Mesothelial cell of epicardium (in vitro differentiated cells): ENCODE measurements around the gene APOBEC4. TPM values are rescaled to one million over a fixed set of nuclear protein-coding genes. Genes with fewer than 3 reads are reported as not detected.

Experiments used
- DNase-seq, 2 experiments: peaks; one replicate each; pipeline ENCODE4 v3.0.0; 2021; ENCODE audit warnings: low spot score in 2 of 2; ENCODE audit not compliant: unreplicated experiment in 2 of 2
- H3K27ac Mint-ChIP-seq: 2 replicates; pipeline ENCODE4 v1.8.0; 2021; ENCODE audit warnings: mixed read lengths
- H3K27me3 Mint-ChIP-seq: 2 replicates; pipeline ENCODE4 v1.8.0; 2021; ENCODE audit warnings: low read depth, mixed read lengths
- H3K36me3 Mint-ChIP-seq: 2 replicates; pipeline ENCODE4 v1.8.0; 2021; ENCODE audit warnings: mixed read lengths
- H3K4me1 Mint-ChIP-seq: 2 replicates; pipeline ENCODE4 v1.8.0; 2021; ENCODE audit warnings: mixed read lengths
- H3K4me3 Mint-ChIP-seq: 2 replicates; pipeline ENCODE4 v1.8.0; 2021; ENCODE audit warnings: mild to moderate bottlenecking, moderate library complexity, mixed read lengths
- H3K9me3 Mint-ChIP-seq: 2 replicates; pipeline ENCODE4 v1.8.0; 2021; ENCODE audit warnings: mixed read lengths
- total RNA-seq: library from RNA; stranded (reverse); gene quantifications from 3 replicates; pipeline ENCODE4 v1.2.1, GENCODE V29; 2021
- TF ChIP-seq, protein P1 (sequence below): fragments of 200-600 bp; sonication (generic); IDR thresholded peaks from one replicate; pipeline ENCODE4 v1.5.0; 2021; ENCODE audit warnings: antibody characterized with exemption; ENCODE audit not compliant: unreplicated experiment

Gene APOBEC4
- total RNA-seq, 1 donor from 2014 or later, result not detected

DNA sequence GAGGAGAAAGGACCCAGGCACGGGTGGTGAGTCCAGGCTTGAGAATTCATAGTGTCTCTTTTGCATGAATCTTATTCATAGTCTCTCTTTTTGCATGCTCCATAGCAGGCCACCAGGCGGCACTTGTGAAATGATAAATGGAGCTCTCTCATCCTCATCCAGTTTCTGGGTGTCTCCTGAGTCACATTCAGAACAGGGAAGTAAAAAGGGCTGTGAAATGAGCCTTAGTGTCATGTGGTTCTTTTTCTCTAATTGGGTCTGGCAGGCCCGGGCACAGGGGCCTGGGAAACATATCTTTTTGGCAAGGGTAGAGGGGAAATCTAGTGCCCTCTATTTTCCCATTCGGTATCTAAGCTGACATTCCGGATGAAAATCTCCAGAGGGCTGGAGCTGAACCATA, 43.8 kb downstream of the APOBEC4 start:
- H3K4me1 Mint-ChIP-seq, result peaks cover 2% of the 10 kb centered on the region
- H3K27ac Mint-ChIP-seq, result no peak overlapping the region
- H3K4me3 Mint-ChIP-seq, result no peak overlapping the region
- no peaks in the 10 kb centered on the region for H3K9me3 Mint-ChIP-seq
- no peak for DNase-seq
- peaks cover 2% of the 10 kb centered on the region for H3K27me3 Mint-ChIP-seq
- H3K36me3 Mint-ChIP-seq, result no peaks in the 10 kb centered on the region
- TF ChIP-seq, protein P1, sequence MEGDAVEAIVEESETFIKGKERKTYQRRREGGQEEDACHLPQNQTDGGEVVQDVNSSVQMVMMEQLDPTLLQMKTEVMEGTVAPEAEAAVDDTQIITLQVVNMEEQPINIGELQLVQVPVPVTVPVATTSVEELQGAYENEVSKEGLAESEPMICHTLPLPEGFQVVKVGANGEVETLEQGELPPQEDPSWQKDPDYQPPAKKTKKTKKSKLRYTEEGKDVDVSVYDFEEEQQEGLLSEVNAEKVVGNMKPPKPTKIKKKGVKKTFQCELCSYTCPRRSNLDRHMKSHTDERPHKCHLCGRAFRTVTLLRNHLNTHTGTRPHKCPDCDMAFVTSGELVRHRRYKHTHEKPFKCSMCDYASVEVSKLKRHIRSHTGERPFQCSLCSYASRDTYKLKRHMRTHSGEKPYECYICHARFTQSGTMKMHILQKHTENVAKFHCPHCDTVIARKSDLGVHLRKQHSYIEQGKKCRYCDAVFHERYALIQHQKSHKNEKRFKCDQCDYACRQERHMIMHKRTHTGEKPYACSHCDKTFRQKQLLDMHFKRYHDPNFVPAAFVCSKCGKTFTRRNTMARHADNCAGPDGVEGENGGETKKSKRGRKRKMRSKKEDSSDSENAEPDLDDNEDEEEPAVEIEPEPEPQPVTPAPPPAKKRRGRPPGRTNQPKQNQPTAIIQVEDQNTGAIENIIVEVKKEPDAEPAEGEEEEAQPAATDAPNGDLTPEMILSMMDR, result peak; percentile 23

DNA sequence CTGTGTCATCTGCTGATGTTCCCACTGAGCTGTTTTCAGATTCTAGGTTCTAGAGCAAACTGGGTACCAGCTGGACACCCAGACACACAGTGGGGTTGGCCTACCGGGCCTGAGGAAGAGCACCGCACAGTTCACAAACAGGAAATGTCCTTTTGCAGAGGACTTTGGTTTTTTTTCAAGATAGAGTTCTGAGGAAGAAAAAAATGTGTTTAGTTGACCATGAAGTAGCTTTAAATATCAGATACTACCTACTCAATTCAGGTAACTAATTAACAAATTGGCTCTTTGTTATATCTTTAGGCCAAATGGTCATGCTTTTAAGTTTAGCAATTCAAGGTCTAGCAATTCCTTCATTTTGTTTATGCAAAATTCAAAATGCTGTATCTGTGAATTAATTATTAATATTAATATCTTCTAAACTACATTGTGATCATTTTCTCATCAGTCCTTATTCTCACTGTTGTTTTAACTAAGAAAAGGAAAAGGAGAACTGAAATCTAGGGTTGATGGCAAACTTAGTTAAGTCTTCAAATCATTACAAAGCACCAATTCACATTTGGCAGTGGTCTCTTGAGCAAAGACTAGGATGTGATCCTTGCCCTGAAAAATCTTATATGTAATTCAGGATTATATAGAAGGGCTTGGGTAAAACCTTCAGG, 45.7 kb downstream of the APOBEC4 start:
- H3K27me3 Mint-ChIP-seq, result peaks cover 2% of the 10 kb centered on the region
- DNase-seq, result no peak
- H3K4me3 Mint-ChIP-seq, result no peak overlapping the region
- peaks cover 5% of the 10 kb centered on the region for H3K4me1 Mint-ChIP-seq
- H3K9me3 Mint-ChIP-seq, result no peaks in the 10 kb centered on the region
- no peak overlapping the region for H3K27ac Mint-ChIP-seq
- H3K36me3 Mint-ChIP-seq, result no peaks in the 10 kb centered on the region
- TF ChIP-seq, protein P1, result no peak

DNA sequence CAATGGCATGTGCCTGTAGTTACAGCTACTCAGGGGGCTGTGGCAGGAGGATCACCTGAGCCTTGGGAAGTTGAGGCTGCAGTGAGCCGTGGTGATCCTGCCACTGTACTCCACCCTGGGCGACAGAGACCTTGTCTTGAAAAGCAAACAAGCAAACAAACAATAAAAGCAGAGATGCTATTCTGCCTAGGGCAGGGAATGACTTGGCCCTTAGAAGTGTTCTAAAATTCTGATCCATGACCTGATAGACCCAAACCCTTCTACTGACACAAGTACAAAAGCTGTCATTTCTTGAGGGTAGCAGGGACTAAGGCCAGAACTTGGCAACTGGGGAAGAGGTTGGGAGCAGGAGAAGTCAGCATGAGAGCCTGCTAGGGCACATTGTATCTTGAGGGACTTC, 47.2 kb downstream of the APOBEC4 start:
- Mint-ChIP-seq H3K4me3 (no peak overlapping the region), H3K27ac (no peak overlapping the region), H3K9me3 (peaks cover 3% of the 10 kb centered on the region), H3K27me3 (peaks cover 2% of the 10 kb centered on the region), H3K36me3 (no peaks in the 10 kb centered on the region), H3K4me1 (peaks cover 5% of the 10 kb centered on the region)
- TF ChIP-seq, protein P1, result no peak
- DNase-seq, result no peak

- Mint-ChIP-seq H3K27ac (no peak overlapping the region), H3K4me1 (peaks cover 5% of the 10 kb centered on the region), H3K9me3 (peaks cover 3% of the 10 kb centered on the region), H3K36me3 (no peaks in the 10 kb centered on the region), H3K4me3 (no peak overlapping the region), H3K27me3 (peaks cover 2% of the 10 kb centered on the region)
- TF ChIP-seq, protein P1, result no peak
- no peak for DNase-seq
Observed at GRCh38 chr1:183604815-183605214, 48.3 kb downstream of the APOBEC4 start.

GRCh38 chr1:183604038-183604808, 48.9 kb downstream of the APOBEC4 start:
- TF ChIP-seq, protein P1, result no peak
- peaks cover 2% of the 10 kb centered on the region for H3K27me3 Mint-ChIP-seq
- H3K27ac Mint-ChIP-seq, result peak overlapping the region; percentile 17
- DNase-seq, result no peak
- H3K36me3 Mint-ChIP-seq, result no peaks in the 10 kb centered on the region
- peaks cover 3% of the 10 kb centered on the region for H3K9me3 Mint-ChIP-seq
- peaks cover 3% of the 10 kb centered on the region for H3K4me1 Mint-ChIP-seq
- H3K4me3 Mint-ChIP-seq, result no peak overlapping the region
